ENCODE data around the gene ASCL1. TPM values are rescaled to one million over a fixed set of nuclear protein-coding genes. Genes with fewer than 3 reads are reported as not detected.

ASCL1 gene
- total and polyA plus RNA-seq, 9 donors, result 0.06 to 3.3 (median 0.18) TPM; not detected in 2

GRCh38 chr12:102918840-102919239, 38.6 kb upstream of the ASCL1 start:
- intact Hi-C loops (cut with DNase I), result no loop called here
- Histone ChIP-seq H3K4me3 (no peak overlapping the region), H3K9me3 (no peaks in the 10 kb centered on the region), H3K27me3 (no peaks in the 10 kb centered on the region), H3K27ac (no peak overlapping the region), H3K36me3 (no peaks in the 10 kb centered on the region), H3K4me1 (ENCODE audit: insufficient read depth) (no peaks in the 10 kb centered on the region)
- DNase-seq, result no peak
- TF ChIP-seq POLR2A (IDR thresholded peaks at IDR 0.05) (no peak), CTCF (IDR thresholded peaks at IDR 0.05) (no peak), EP300 (IDR thresholded peaks at IDR 0.05) (no peak)
- WGBS, 3 donors, result 58 to 77% (median 76%) methylated on average over 2 of the region's 2 CpGs

GRCh38 chr12:102920271-102920670, 37.2 kb upstream of the ASCL1 start:
- H3K27me3 ChIP-seq, result no peaks in the 10 kb centered on the region
- no peak overlapping the region for H3K4me3 ChIP-seq
- no peak for DNase-seq
- H3K9me3 ChIP-seq, result no peaks in the 10 kb centered on the region
- TF ChIP-seq EP300 (IDR thresholded peaks at IDR 0.05) (no peak), POLR2A (IDR thresholded peaks at IDR 0.05) (no peak), CTCF (IDR thresholded peaks at IDR 0.05) (no peak)
- H3K36me3 ChIP-seq, result no peaks in the 10 kb centered on the region
- intact Hi-C loops (cut with DNase I), result no loop called here
- no peaks in the 10 kb centered on the region for H3K4me1 ChIP-seq (ENCODE audit: insufficient read depth)
- H3K27ac ChIP-seq, result no peak overlapping the region

- TF ChIP-seq EP300 (IDR thresholded peaks at IDR 0.05), result no peak
- no peak for TF ChIP-seq POLR2A (IDR thresholded peaks at IDR 0.05)
- no peak for TF ChIP-seq CTCF (IDR thresholded peaks at IDR 0.05)
- Histone ChIP-seq H3K36me3 (no peaks in the 10 kb centered on the region), H3K27ac (no peak overlapping the region), H3K4me1 (ENCODE audit: insufficient read depth) (no peaks in the 10 kb centered on the region), H3K27me3 (no peaks in the 10 kb centered on the region), H3K9me3 (no peaks in the 10 kb centered on the region), H3K4me3 (no peak overlapping the region)
- no peak for DNase-seq
- intact Hi-C loops (cut with DNase I), result no loop called here
Observed at GRCh38 chr12:102921240-102921639, 36.2 kb upstream of the ASCL1 start.

- Histone ChIP-seq H3K4me3 (no peak overlapping the region), H3K27ac (no peak overlapping the region), H3K27me3 (no peaks in the 10 kb centered on the region), H3K4me1 (ENCODE audit: insufficient read depth) (no peaks in the 10 kb centered on the region), H3K9me3 (no peaks in the 10 kb centered on the region), H3K36me3 (no peaks in the 10 kb centered on the region)
- TF ChIP-seq EP300 (IDR thresholded peaks at IDR 0.05) (no peak), CTCF (IDR thresholded peaks at IDR 0.05) (no peak), POLR2A (IDR thresholded peaks at IDR 0.05) (no peak)
- intact Hi-C loops (cut with DNase I), result no loop called here
- no peak for DNase-seq
Observed at GRCh38 chr12:102927220-102927619, 30.3 kb upstream of the ASCL1 start.

GRCh38 chr12:102933168-102933567, 24.3 kb upstream of the ASCL1 start:
- no peak for DNase-seq
- intact Hi-C loops (cut with DNase I), result no loop called here
- Histone ChIP-seq H3K27ac (no peak overlapping the region), H3K36me3 (no peaks in the 10 kb centered on the region), H3K4me1 (ENCODE audit: insufficient read depth) (no peaks in the 10 kb centered on the region), H3K9me3 (no peaks in the 10 kb centered on the region), H3K27me3 (no peaks in the 10 kb centered on the region), H3K4me3 (no peak overlapping the region)
- 51 to 65% (median 55%) methylated on average over 1 of the region's 1 CpG for WGBS, 3 donors
- TF ChIP-seq EP300 (IDR thresholded peaks at IDR 0.05), result no peak
- TF ChIP-seq CTCF (IDR thresholded peaks at IDR 0.05), result no peak
- TF ChIP-seq POLR2A (IDR thresholded peaks at IDR 0.05), result no peak

All from ovary (tissue), 9 donors.